Measurements from ENCODE around the gene FBN1.

The FBN1 gene

GRCh38 chr15:48423896-48424475, 221.5 kb downstream of the FBN1 start:
- no peak overlapping the region for H3K9ac ChIP-seq (ENCODE audit: low read length)
- no peaks in the 10 kb centered on the region for H3K9me3 ChIP-seq (replicated peaks; ENCODE audit: insufficient read depth, low read length)
- no peaks in the 10 kb centered on the region for H3K36me3 ChIP-seq (replicated peaks; ENCODE audit: insufficient read depth, low read length)
- H3K9me2 ChIP-seq (replicated peaks; ENCODE audit: insufficient read depth, low read length), result no peaks in the 10 kb centered on the region
- no peaks in the 10 kb centered on the region for H3K79me2 ChIP-seq (ENCODE audit: low read length)
- H4K20me1 ChIP-seq (ENCODE audit: insufficient read depth, low read length), result no peaks in the 10 kb centered on the region
- no peak overlapping the region for H3K27ac ChIP-seq (ENCODE audit: low read length)
- TF ChIP-seq CTCF (IDR thresholded peaks at IDR 0.05; ENCODE audit: low read length), result no peak
- TF ChIP-seq EZH2 (optimal IDR thresholded peaks at IDR 0.05; ENCODE audit: low read depth, low read length), result no peak
- no peak for TF ChIP-seq EZH2phosphoT487 (IDR thresholded peaks at IDR 0.05; ENCODE audit: low read length)
- H3K4me3 ChIP-seq (ENCODE audit: low read length), result no peak overlapping the region
- H3K27me3 ChIP-seq (replicated peaks; ENCODE audit: insufficient read depth, low read length), result no peaks in the 10 kb centered on the region
- no peak overlapping the region for H2AFZ ChIP-seq (ENCODE audit: low read length)
- no peak overlapping the region for H3K4me2 ChIP-seq (ENCODE audit: low read depth, low read length)
- no peak for DNase-seq
- H3F3A ChIP-seq (ENCODE audit: insufficient read depth, low read length), result no peaks in the 10 kb centered on the region
- H3K4me1 ChIP-seq (ENCODE audit: low read length), result peaks cover 11% of the 10 kb centered on the region

DNA sequence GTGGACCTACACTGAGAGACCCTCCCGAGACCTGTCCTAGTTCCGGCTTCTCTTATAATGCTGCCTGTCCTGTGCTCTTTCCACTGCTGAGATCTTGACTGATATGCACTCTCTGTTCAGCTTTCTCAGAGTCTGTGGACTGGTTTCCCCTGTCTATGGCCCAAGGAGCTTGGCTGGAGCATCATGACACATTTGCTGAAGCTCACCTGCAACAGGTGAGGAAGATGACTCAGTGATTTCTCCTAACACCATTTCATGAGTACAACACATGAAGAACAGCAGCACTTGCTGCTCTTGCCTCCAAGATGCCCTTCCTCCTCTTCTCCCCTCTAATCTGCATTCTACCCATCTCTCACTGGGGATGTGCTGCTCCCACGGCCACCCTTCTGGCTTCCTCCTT, 222.2 kb downstream of the FBN1 start:
- no peak overlapping the region for H3K4me3 ChIP-seq (ENCODE audit: low read length)
- H3K36me3 ChIP-seq (replicated peaks; ENCODE audit: insufficient read depth, low read length), result no peaks in the 10 kb centered on the region
- H3K9me2 ChIP-seq (replicated peaks; ENCODE audit: insufficient read depth, low read length), result no peaks in the 10 kb centered on the region
- no peak overlapping the region for H2AFZ ChIP-seq (ENCODE audit: low read length)
- no peaks in the 10 kb centered on the region for H3K9me3 ChIP-seq (replicated peaks; ENCODE audit: insufficient read depth, low read length)
- no peaks in the 10 kb centered on the region for H4K20me1 ChIP-seq (ENCODE audit: insufficient read depth, low read length)
- no peak for TF ChIP-seq EZH2 (optimal IDR thresholded peaks at IDR 0.05; ENCODE audit: low read depth, low read length)
- TF ChIP-seq EZH2phosphoT487 (IDR thresholded peaks at IDR 0.05; ENCODE audit: low read length), result no peak
- TF ChIP-seq CTCF (IDR thresholded peaks at IDR 0.05; ENCODE audit: low read length), result no peak
- H3K4me1 ChIP-seq (ENCODE audit: low read length), result peaks cover 11% of the 10 kb centered on the region
- no peak for DNase-seq
- H3F3A ChIP-seq (ENCODE audit: insufficient read depth, low read length), result no peaks in the 10 kb centered on the region
- H3K27me3 ChIP-seq (replicated peaks; ENCODE audit: insufficient read depth, low read length), result no peaks in the 10 kb centered on the region
- H3K79me2 ChIP-seq (ENCODE audit: low read length), result no peaks in the 10 kb centered on the region
- no peak overlapping the region for H3K27ac ChIP-seq (ENCODE audit: low read length)
- H3K9ac ChIP-seq (ENCODE audit: low read length), result no peak overlapping the region
- H3K4me2 ChIP-seq (ENCODE audit: low read depth, low read length), result no peak overlapping the region

DNA sequence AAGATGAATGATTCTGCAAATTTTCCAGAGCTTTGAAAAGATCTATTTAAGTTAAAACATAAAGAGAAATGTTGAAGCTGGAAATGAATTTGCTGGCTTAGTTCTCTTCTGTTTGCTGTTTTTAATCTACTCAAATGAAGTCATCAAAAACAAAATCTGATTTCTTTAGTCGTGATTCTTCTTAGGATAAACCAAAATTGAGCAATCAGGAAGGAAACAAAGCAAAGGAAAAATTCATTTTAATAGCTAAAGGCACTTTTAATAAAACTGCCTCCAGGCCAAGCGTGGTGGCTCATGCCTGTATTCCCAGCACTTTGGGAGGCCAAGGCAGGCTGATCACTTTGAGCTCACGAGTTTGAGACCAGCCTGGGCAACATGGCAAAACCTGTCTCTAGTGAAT, 223.1 kb downstream of the FBN1 start:
- no peaks in the 10 kb centered on the region for H3K9me3 ChIP-seq (replicated peaks; ENCODE audit: insufficient read depth, low read length)
- H2AFZ ChIP-seq (ENCODE audit: low read length), result no peak overlapping the region
- H3K9ac ChIP-seq (ENCODE audit: low read length), result no peak overlapping the region
- no peak overlapping the region for H3K4me3 ChIP-seq (ENCODE audit: low read length)
- no peaks in the 10 kb centered on the region for H3F3A ChIP-seq (ENCODE audit: insufficient read depth, low read length)
- H3K27ac ChIP-seq (ENCODE audit: low read length), result no peak overlapping the region
- TF ChIP-seq EZH2 (optimal IDR thresholded peaks at IDR 0.05; ENCODE audit: low read depth, low read length) (no peak), CTCF (IDR thresholded peaks at IDR 0.05; ENCODE audit: low read length) (no peak), EZH2phosphoT487 (IDR thresholded peaks at IDR 0.05; ENCODE audit: low read length) (no peak)
- H3K9me2 ChIP-seq (replicated peaks; ENCODE audit: insufficient read depth, low read length), result no peaks in the 10 kb centered on the region
- no peaks in the 10 kb centered on the region for H3K27me3 ChIP-seq (replicated peaks; ENCODE audit: insufficient read depth, low read length)
- H3K79me2 ChIP-seq (ENCODE audit: low read length), result no peaks in the 10 kb centered on the region
- no peaks in the 10 kb centered on the region for H4K20me1 ChIP-seq (ENCODE audit: insufficient read depth, low read length)
- peaks cover 11% of the 10 kb centered on the region for H3K4me1 ChIP-seq (ENCODE audit: low read length)
- DNase-seq, result no peak
- no peak overlapping the region for H3K4me2 ChIP-seq (ENCODE audit: low read depth, low read length)
- no peaks in the 10 kb centered on the region for H3K36me3 ChIP-seq (replicated peaks; ENCODE audit: insufficient read depth, low read length)

All from MM.1S (cell line).